Measurements from ENCODE around the gene STX1A.
"Not testable (repeated sequence)": the region's sequence is repeated elsewhere in the genome, so short reads cannot be mapped to it uniquely, and the experiment has no call there.

Gene STX1A

DNA sequence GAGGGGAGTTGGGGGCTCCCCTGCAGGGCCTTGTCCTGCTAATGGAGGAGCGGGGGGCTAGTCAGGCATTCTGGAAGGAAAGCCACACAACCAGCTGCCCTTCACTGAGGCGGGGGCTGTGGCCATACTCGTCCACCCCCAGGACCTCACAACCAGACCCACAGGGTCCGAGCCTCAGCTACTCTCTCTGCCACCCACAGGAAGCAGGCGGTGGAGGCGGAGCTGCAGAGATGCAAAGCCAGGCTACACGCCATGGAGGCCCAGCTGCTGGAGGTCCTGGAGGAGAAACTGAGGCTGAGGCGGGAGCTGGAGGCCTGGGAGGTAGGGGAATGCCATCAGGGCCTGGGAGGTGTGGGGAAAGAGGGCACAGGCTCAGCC lies 16.0 kb upstream of the STX1A start:
- DNase-seq (ENCODE audit: low read depth in 2 of 2): no peak

DNA sequence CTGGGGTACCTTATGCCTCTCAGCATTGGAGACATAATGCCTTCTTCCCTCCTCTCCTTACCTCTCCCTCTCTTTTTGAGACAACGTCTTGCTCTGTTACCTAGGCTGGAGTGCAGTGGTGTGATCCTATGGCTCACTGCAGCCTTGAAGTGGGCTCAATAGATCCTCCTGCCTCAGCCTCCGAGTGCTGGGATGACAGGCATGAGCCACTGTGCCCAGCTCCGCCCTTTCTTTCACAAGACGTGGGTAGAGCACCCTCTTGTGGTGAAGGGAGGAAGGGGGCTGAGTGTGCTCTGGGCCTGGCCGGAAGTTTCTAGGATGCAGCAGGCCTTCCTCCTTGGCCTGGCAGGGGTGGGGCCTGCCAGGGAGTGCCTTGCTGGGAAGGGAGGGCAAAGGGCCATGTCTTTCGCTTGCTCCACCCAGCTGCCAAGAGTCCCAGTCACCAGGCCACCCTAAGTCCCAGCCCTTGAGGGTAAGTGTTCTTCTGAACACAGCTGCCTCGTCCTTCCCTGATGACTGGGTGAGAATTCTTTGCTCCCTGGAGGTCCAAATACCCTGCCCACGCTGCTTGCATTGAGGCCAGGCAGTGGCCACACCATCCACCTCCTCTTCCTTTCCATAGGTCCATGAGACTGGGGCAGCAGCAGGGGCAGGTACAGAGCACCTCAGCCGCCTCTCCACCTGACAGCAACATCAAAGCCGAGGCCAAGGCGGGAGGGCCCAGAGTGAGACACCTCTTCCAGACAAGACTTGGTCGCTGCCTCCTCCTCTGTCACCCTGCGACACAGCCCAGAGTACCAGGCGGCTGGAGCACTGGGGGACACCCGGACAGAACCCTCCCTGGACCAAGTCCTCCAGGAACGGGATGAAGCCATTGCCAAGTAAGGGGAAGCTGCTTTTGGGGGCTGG lies 15.4 kb upstream of the STX1A start:
- no peak for DNase-seq (ENCODE audit: low read depth in 2 of 2)

- no peak for DNase-seq (ENCODE audit: low read depth in 2 of 2)
Observed at GRCh38 chr7:73732397-73732796, 12.9 kb upstream of the STX1A start.

- no peak for DNase-seq (ENCODE audit: low read depth in 2 of 2)
Observed at GRCh38 chr7:73730485-73730884, 11.0 kb upstream of the STX1A start.

DNA sequence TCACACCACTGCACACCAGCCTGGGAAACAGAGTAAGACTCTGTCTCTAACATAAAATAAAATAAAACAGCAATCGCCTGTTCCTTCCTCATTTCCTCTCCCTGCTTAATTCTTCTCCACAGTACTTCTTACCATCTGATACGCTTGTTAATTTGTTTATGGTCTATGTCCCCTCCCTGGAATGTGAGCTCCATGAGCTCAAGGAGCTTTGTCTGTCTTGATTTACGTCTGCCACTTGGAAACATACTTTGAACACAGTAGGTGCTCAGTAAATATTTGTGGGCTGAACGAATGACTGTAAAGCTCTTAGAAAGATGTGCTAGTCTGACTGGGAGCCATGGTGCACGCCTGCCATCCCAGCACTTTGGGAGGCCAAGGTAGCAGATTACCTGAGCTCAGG lies 9.1 kb upstream of the STX1A start:
- DNase-seq (ENCODE audit: low read depth in 2 of 2): no peak

DNA sequence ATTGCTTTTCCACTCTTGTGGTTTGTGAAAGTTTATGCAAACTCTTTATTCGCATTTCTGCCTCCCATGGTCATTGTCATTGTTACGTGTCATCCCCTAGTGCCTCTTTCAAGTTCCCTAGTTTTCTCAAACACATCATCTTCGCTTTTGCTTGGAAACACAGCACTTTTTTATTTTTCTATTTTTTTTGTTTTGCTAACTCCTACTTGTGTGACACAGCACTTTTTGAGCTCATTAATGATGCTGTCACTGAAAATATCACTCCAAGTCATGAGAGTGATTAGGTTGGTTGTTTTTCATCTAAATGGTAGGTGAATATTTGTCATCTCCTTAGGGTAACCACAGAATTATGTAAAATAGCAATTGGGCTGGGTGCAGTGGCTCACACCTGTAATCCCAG lies 8.5 kb upstream of the STX1A start:
- DNase-seq (ENCODE audit: low read depth in 2 of 2): no peak

- DNase-seq (ENCODE audit: low read depth in 2 of 2): no peak
Observed at GRCh38 chr7:73726083-73726466, 6.6 kb upstream of the STX1A start.

DNA sequence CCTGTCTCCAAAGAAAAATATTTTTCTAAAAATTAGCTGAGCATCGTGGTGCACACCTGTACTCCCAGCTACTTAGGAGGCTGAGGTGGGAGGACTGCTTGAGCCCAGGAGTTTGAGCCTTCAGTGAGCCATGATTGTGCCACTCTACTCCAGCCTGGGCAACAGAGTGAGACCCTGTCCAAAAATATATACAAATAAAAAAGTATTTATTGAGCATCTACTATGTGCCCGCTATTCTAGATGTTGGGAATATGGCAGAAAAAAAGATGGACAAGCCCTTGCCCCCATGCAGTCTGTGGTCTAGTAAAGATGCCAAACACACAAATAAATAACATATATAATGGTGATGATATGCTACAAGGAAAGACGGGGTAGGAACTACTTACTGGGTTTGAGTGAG lies 4.3 kb upstream of the STX1A start:
- no peak for DNase-seq (ENCODE audit: low read depth in 2 of 2)

DNA sequence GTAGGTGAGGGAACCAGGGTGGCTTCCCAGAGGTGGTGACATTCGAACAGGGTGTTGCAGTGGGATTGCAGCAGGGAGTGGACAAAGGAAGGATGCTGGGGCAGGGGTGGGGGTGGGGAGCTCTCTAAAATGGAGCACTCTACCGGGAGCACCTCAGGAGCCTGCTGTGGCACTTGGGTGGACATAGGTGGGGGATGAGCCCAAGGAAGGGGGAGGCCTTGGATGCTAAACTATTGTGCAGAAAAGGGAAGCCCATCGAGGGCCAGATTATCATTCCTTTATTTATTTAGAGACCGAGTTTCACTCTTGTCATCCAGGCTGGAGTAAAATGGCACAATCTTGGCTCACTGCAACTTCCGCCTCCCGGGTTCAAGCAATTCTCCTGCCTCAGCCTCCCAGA lies 3.3 kb upstream of the STX1A start:
- no peak for DNase-seq (ENCODE audit: low read depth in 2 of 2)

DNA sequence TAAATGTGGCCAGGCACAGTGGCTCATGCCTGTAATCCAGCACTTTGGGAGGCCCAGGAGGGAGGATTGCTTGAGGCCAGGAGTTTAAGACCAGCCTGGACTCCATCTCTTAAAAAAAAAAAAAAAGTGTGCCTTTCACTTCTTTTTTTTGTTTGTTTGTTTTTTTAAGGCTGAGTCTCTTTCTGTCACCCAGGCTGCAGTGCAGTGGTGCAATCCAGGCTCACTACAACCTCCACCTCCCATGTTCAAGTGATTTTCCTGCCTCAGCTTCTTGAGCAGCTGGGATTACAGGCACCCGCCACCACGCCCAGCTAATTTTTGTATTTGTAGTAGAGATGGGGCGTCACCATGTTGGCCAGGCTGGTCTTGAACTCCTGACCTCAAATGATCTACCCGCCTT lies 2.7 kb upstream of the STX1A start:
- DNase-seq (ENCODE audit: low read depth in 2 of 2): not testable (repeated sequence)

- no peak for DNase-seq (ENCODE audit: low read depth in 2 of 2)
Observed at GRCh38 chr7:73721377-73721817, 1.9 kb upstream of the STX1A start.

GRCh38 chr7:73720443-73720842 lies 974 bp upstream of the STX1A start:
- not testable (repeated sequence) for DNase-seq (ENCODE audit: low read depth in 2 of 2)

- DNase-seq (ENCODE audit: low read depth in 2 of 2): no peak
Observed at GRCh38 chr7:73719806-73720169, 319 bp upstream of the STX1A start.

DNA sequence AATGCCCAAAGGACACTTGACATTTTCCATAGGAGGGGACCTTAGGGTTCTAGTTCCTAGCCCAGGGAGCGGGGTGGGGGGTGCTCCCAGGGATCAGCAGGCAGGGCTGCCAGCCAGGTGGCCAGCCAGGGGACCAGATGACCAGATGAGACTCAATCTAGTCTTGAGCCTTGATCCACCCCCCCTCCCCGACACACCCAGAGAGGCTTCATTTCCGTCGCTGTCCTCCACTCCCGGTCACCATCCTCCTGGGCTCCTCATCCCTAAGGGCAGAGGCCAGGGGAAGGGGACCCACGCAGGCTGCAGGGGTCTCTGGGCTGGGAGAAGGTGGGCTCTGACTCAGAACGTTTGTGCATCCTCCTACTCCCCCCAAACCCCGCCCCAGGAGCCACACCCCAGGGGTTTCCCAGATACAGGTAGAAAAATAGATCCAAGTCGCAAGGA lies 1.0 kb downstream of the STX1A start:
- DNase-seq (ENCODE audit: low read depth in 2 of 2): no peak

DNA sequence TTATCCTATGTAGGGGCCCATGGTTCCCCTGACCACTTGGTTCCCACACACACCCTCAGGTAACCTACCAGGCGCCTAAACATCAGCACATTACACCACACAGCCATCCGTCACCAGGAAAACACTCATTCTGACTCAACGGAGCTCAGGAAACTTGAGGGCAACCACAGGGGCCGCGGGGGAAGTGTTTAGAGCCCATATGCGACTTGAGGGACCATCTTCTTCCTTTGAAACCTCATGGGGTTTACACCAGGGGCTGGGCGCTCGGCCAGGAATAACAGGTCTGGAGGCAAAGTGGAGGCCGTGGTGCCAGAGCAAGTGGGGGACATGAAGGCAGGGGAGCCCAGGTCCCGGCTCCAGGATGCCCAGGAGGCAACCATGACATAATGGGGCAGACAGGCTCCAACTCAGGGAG lies 1.5 kb downstream of the STX1A start:
- no peak for DNase-seq (ENCODE audit: low read depth in 2 of 2)

DNA sequence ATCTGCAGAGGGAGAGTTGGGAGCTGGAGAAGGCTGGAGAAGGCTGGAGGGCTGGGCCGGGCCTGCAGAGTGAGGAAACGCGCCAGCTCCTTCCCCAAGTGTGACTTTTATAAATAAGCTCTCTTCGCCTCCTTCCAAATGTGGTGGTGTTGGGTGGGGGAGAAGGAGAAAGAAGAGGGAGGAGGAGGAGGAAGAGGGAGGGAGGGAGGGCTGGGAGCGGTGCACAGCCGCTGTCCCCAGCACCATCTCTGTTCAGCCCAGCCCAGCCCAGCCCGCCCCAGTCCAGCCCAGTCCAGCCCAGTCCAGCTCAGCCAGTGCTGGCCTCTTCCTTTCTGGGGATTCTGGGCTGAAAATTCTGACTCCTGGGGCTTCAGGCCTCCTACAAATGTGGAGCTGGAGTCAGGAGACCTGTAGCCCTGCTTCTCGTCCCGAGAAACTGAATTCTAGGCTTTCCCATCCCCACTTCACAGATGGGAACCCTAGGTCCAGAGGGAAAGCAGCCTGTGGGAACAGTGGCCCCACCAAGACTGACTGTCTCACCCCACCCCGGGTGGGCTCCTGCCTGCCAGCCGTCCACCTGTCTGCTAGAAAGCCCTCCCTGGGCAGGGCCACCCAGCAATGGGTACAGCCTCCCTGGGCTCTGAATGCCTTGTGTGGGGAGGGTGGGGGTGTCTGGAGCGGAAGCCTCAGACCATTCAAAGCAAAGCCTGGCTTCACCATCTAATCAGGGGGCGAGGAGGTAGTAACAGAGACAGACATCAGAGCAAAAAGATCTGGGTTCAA lies 2.3 kb downstream of the STX1A start:
- no peak for DNase-seq (ENCODE audit: low read depth in 2 of 2)

DNA sequence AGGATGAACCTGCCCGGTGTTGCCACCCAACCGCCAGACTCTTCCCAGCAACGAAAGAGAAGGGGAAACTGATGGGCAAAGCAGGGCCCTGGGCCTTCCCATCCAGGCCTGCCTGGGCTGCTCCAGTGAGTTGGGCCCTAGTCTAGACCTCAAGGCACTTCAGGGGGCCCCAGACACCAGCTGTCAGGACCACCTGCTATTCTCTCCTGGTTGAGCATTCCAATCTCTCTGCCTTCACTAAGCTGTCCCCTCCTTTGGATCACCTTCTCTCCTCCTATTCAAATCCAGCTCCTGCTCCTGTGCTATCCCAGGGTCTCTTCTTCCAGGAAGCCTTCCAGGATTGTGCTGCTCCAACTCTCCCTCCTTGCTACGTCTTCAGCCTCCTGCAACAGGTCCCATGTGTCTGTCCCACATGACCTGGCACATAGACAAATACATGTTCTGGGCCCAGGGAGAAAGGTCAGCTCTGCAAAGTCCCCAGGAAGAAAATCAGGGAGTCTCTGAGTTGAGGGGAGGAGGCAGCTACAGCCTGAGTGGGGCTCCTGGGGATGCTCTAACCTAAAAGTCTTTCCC lies 3.1 kb downstream of the STX1A start:
- no peak for DNase-seq (ENCODE audit: low read depth in 2 of 2)

- DNase-seq (ENCODE audit: low read depth in 2 of 2): peak; percentile 71
Observed at GRCh38 chr7:73715648-73716317, 3.7 kb downstream of the STX1A start.

- not testable (repeated sequence) for DNase-seq (ENCODE audit: low read depth in 2 of 2)
Observed at GRCh38 chr7:73713319-73713718, 6.2 kb downstream of the STX1A start.

DNA sequence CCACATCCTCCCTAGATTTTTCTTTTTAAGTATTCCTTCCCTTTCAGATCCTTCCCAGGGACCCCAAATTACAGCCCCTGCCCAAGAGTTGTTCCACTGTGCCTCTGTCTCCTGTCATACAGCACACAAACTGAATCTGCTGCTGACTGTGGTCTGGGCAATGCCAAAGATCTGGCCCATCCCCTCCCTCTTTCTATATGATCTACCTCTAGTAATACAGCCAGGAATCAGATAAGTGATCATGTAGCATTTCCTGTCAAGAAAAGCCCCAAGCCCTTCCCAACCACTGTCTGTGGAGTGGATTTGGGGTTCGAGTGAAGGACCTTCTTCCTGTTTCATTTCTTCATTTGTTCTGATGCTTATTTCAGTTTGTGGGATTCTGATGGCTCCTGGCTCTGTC lies 6.7 kb downstream of the STX1A start:
- DNase-seq (ENCODE audit: low read depth in 2 of 2): no peak

- DNase-seq (ENCODE audit: low read depth in 2 of 2): no peak
Observed at GRCh38 chr7:73708961-73709549, 10.4 kb downstream of the STX1A start.

All from fibroblast of skin of left biceps (primary cell).